Measurements from ENCODE around the gene ATXN1.

Gene ATXN1

GRCh38 chr6:16730738-16731477, 30.4 kb downstream of the ATXN1 start:
- H3K4me3 Mint-ChIP-seq = peak overlapping the region; percentile 70
- H3K9me3 Mint-ChIP-seq (ENCODE audit: low read depth) = no peaks in the 10 kb centered on the region
- peaks cover 51% of the 10 kb centered on the region for H3K4me1 Mint-ChIP-seq (ENCODE audit: low read depth)
- peak overlapping the region; percentile 71 for H3K27ac Mint-ChIP-seq
- no peaks in the 10 kb centered on the region for H3K27me3 Mint-ChIP-seq
- peaks cover 17% of the 10 kb centered on the region for H3K36me3 Mint-ChIP-seq

- H3K4me1 Mint-ChIP-seq (ENCODE audit: low read depth) = peaks cover 63% of the 10 kb centered on the region
- no peak overlapping the region for H3K4me3 Mint-ChIP-seq
- peaks cover 17% of the 10 kb centered on the region for H3K36me3 Mint-ChIP-seq
- no peaks in the 10 kb centered on the region for H3K27me3 Mint-ChIP-seq
- no peaks in the 10 kb centered on the region for H3K9me3 Mint-ChIP-seq (ENCODE audit: low read depth)
- H3K27ac Mint-ChIP-seq = no peak overlapping the region
Observed at GRCh38 chr6:16729744-16730143, 31.5 kb downstream of the ATXN1 start.

GRCh38 chr6:16729183-16729691, 32.0 kb downstream of the ATXN1 start:
- Mint-ChIP-seq H3K4me1 (ENCODE audit: low read depth) (peaks cover 67% of the 10 kb centered on the region), H3K9me3 (ENCODE audit: low read depth) (no peaks in the 10 kb centered on the region), H3K27ac (peak overlapping the region; percentile 46), H3K36me3 (peaks cover 16% of the 10 kb centered on the region), H3K27me3 (no peaks in the 10 kb centered on the region), H3K4me3 (no peak overlapping the region)

- Mint-ChIP-seq H3K27ac (peak overlapping the region; percentile 46), H3K4me1 (ENCODE audit: low read depth) (peaks cover 70% of the 10 kb centered on the region), H3K36me3 (peaks cover 13% of the 10 kb centered on the region), H3K9me3 (ENCODE audit: low read depth) (no peaks in the 10 kb centered on the region), H3K27me3 (no peaks in the 10 kb centered on the region), H3K4me3 (no peak overlapping the region)
Observed at GRCh38 chr6:16728513-16729182, 32.6 kb downstream of the ATXN1 start.

GRCh38 chr6:16727996-16728395, 33.3 kb downstream of the ATXN1 start:
- Mint-ChIP-seq H3K4me1 (ENCODE audit: low read depth) (peaks cover 74% of the 10 kb centered on the region), H3K9me3 (ENCODE audit: low read depth) (no peaks in the 10 kb centered on the region), H3K27me3 (no peaks in the 10 kb centered on the region), H3K27ac (no peak overlapping the region), H3K36me3 (peaks cover 13% of the 10 kb centered on the region), H3K4me3 (no peak overlapping the region)

GRCh38 chr6:16725145-16725864, 36.0 kb downstream of the ATXN1 start:
- Mint-ChIP-seq H3K4me1 (ENCODE audit: low read depth) (peaks cover 57% of the 10 kb centered on the region), H3K9me3 (ENCODE audit: low read depth) (no peaks in the 10 kb centered on the region), H3K27ac (no peak overlapping the region), H3K27me3 (no peaks in the 10 kb centered on the region), H3K36me3 (peaks cover 4% of the 10 kb centered on the region), H3K4me3 (no peak overlapping the region)

- Mint-ChIP-seq H3K27ac (peak overlapping the region; percentile 55), H3K27me3 (no peaks in the 10 kb centered on the region), H3K9me3 (ENCODE audit: low read depth) (no peaks in the 10 kb centered on the region), H3K36me3 (peaks cover 3% of the 10 kb centered on the region), H3K4me3 (no peak overlapping the region), H3K4me1 (ENCODE audit: low read depth) (peaks cover 50% of the 10 kb centered on the region)
Observed at GRCh38 chr6:16723826-16724225, 37.4 kb downstream of the ATXN1 start.

GRCh38 chr6:16723402-16723801, 37.9 kb downstream of the ATXN1 start:
- H3K4me1 Mint-ChIP-seq (ENCODE audit: low read depth) = peaks cover 49% of the 10 kb centered on the region
- H3K27me3 Mint-ChIP-seq = no peaks in the 10 kb centered on the region
- peaks cover 3% of the 10 kb centered on the region for H3K36me3 Mint-ChIP-seq
- H3K4me3 Mint-ChIP-seq = no peak overlapping the region
- H3K27ac Mint-ChIP-seq = no peak overlapping the region
- no peaks in the 10 kb centered on the region for H3K9me3 Mint-ChIP-seq (ENCODE audit: low read depth)

- Mint-ChIP-seq H3K4me3 (no peak overlapping the region), H3K27me3 (no peaks in the 10 kb centered on the region), H3K9me3 (ENCODE audit: low read depth) (no peaks in the 10 kb centered on the region), H3K27ac (no peak overlapping the region), H3K36me3 (peaks cover 3% of the 10 kb centered on the region), H3K4me1 (ENCODE audit: low read depth) (peaks cover 44% of the 10 kb centered on the region)
Observed at GRCh38 chr6:16722630-16723029, 38.6 kb downstream of the ATXN1 start.

GRCh38 chr6:16721977-16722376, 39.3 kb downstream of the ATXN1 start:
- Mint-ChIP-seq H3K27me3 (no peaks in the 10 kb centered on the region), H3K9me3 (ENCODE audit: low read depth) (no peaks in the 10 kb centered on the region), H3K4me1 (ENCODE audit: low read depth) (peaks cover 45% of the 10 kb centered on the region), H3K4me3 (no peak overlapping the region), H3K36me3 (peaks cover 7% of the 10 kb centered on the region), H3K27ac (no peak overlapping the region)

- no peaks in the 10 kb centered on the region for H3K9me3 Mint-ChIP-seq (ENCODE audit: low read depth)
- H3K4me3 Mint-ChIP-seq = no peak overlapping the region
- no peaks in the 10 kb centered on the region for H3K27me3 Mint-ChIP-seq
- peaks cover 7% of the 10 kb centered on the region for H3K36me3 Mint-ChIP-seq
- no peak overlapping the region for H3K27ac Mint-ChIP-seq
- H3K4me1 Mint-ChIP-seq (ENCODE audit: low read depth) = peaks cover 40% of the 10 kb centered on the region
Observed at GRCh38 chr6:16720861-16721260, 40.4 kb downstream of the ATXN1 start.

GRCh38 chr6:16719488-16719887, 41.8 kb downstream of the ATXN1 start:
- Mint-ChIP-seq H3K27ac (no peak overlapping the region), H3K4me1 (ENCODE audit: low read depth) (peaks cover 33% of the 10 kb centered on the region), H3K36me3 (peaks cover 7% of the 10 kb centered on the region)

GRCh38 chr6:16718356-16718755, 42.9 kb downstream of the ATXN1 start:
- Mint-ChIP-seq H3K27me3 (no peaks in the 10 kb centered on the region), H3K27ac (no peak overlapping the region), H3K4me1 (ENCODE audit: low read depth) (peaks cover 32% of the 10 kb centered on the region), H3K9me3 (ENCODE audit: low read depth) (no peaks in the 10 kb centered on the region), H3K4me3 (no peak overlapping the region), H3K36me3 (peaks cover 8% of the 10 kb centered on the region)

More at GRCh38 chr6:16719488-16719887, 41.8 kb downstream of the ATXN1 start:
- no peak overlapping the region for H3K4me3 Mint-ChIP-seq
- H3K27me3 Mint-ChIP-seq = no peaks in the 10 kb centered on the region
- no peaks in the 10 kb centered on the region for H3K9me3 Mint-ChIP-seq (ENCODE audit: low read depth)

- H3K9me3 Mint-ChIP-seq (ENCODE audit: low read depth) = no peaks in the 10 kb centered on the region
- no peak overlapping the region for H3K4me3 Mint-ChIP-seq
- peak overlapping the region; percentile 47 for H3K27ac Mint-ChIP-seq
- no peaks in the 10 kb centered on the region for H3K27me3 Mint-ChIP-seq
- peaks cover 34% of the 10 kb centered on the region for H3K4me1 Mint-ChIP-seq (ENCODE audit: low read depth)
- H3K36me3 Mint-ChIP-seq = peaks cover 9% of the 10 kb centered on the region
Observed at GRCh38 chr6:16717275-16717942, 43.9 kb downstream of the ATXN1 start.

Measured in activated naive CD8-positive, alpha-beta T cell (primary cell).